ENCODE data around the gene NEURL4. TPM values are rescaled to one million over a fixed set of nuclear protein-coding genes. Genes with fewer than 3 reads are reported as not detected.
"Not testable (repeated sequence)": the region's sequence is repeated elsewhere in the genome, so short reads cannot be mapped to it uniquely, and the experiment has no call there.

Gene NEURL4
- total RNA-seq = 31.9 TPM
- long read RNA-seq, full-length matches to known transcripts = 7 of 59 reads
- long read RNA-seq, partial matches to known transcripts = 40 of 59 reads
- long read RNA-seq, other reads (novel, unspliced or antisense) = 12 of 59 reads

DNA sequence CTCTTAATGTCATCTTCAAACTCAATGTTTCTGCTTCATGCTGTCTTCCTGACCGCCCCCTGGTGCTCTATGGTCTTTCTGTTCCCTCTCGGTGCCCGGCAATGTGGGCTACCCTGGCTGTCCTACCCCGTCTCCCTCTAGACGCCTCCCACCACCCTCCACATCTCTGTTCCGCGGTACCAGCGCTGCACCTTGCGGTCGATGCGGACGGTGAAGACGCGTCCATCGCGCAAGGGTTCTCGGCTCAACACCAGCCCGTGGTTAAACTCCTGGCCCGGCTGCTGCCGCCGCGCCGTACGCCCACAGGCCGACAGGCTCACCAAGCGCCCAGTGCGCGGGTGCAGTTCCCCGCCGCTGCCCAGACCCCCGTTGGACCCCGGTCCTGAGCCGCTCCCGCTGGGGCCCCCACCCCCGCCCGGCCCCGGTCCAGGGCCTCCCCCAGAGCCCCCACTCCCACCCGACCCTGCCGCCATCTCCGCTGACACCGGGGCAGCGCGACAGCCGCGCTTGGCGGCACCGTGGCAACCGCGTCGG is at the start of gene NEURL4:
Gene NEURL4 (minus strand): TSS at position 496 of the 534 bp plus-strand sequence. CDS start 23 bp downstream, at position 473.
- Histone ChIP-seq H3K9me3 (replicated peaks) (no peaks in the 10 kb centered on the region), H3K27me3 (ENCODE audit: low read depth) (peaks cover 6% of the 10 kb centered on the region), H3K36me3 (peaks cover 27% of the 10 kb centered on the region), H3K4me3 (peak within 1 kb of the TSS; percentile 94), H3K27ac (replicated peaks) (peak within 1 kb of the TSS; percentile 94), H3K4me1 (peaks cover 28% of the 10 kb centered on the region)
- DNase-seq = no peak
- no peak for TF ChIP-seq CTCF (IDR thresholded peaks at IDR 0.05; ENCODE audit: borderline replicate concordance)
- intact Hi-C loops (cut with micrococcal nuclease) = no loop called here

DNA sequence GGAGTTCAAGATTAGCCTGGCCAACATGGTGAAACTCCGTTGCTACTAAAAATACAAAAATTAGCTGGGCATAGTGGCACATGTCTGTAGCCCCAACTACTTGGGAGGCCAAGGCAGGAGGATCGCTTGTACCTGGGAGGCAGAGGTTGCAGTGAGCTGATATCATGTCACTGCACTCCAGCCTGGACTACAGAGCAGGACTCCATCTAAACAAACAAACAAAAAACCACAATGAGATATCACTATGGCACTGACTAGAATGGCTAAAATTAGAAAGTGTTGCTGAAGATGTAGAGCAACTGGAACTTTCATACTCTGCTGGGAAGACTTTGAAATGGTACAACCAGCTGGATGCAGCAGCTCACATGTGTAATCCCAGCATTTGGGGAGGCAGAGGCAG is 45.2 kb upstream of the NEURL4 start:
- peaks cover 12% of the 10 kb centered on the region for H3K27me3 ChIP-seq (ENCODE audit: low read depth)
- H3K9me3 ChIP-seq (replicated peaks) = no peaks in the 10 kb centered on the region
- no peak overlapping the region for H3K27ac ChIP-seq (replicated peaks)
- no peaks in the 10 kb centered on the region for H3K36me3 ChIP-seq
- no peak for TF ChIP-seq CTCF (IDR thresholded peaks at IDR 0.05; ENCODE audit: borderline replicate concordance)
- H3K4me1 ChIP-seq = no peaks in the 10 kb centered on the region
- no peak overlapping the region for H3K4me3 ChIP-seq
- intact Hi-C loops (cut with micrococcal nuclease) = no loop called here
- no peak for DNase-seq

- Histone ChIP-seq H3K4me3 (no peak overlapping the region), H3K36me3 (no peaks in the 10 kb centered on the region), H3K9me3 (replicated peaks) (no peaks in the 10 kb centered on the region), H3K27me3 (ENCODE audit: low read depth) (peaks cover 21% of the 10 kb centered on the region), H3K27ac (replicated peaks) (no peak overlapping the region), H3K4me1 (no peaks in the 10 kb centered on the region)
- intact Hi-C loops (cut with micrococcal nuclease) = no loop called here
- TF ChIP-seq CTCF (IDR thresholded peaks at IDR 0.05; ENCODE audit: borderline replicate concordance) = no peak
- no peak for DNase-seq
Observed at GRCh38 chr17:7370853-7371252, 41.7 kb upstream of the NEURL4 start.

DNA sequence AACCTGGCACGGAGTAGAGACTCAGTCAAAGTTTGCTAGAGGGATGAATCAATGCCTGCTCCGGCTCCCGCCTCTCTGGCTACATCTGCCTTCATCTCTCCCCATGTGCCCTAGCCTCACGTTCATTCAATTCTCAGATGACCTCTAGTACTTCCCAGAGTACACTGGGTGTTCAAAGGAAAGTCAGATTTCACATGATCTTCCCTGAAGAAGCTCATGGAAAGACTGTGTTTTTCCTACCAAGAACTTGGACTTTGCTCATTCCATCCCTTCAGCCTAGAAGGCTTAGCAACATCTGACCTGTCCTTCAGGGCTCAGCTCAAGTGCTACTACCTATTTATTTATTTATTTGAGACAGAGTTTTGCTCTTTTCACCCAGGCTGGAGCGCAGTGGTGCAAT is 40.7 kb upstream of the NEURL4 start:
- Histone ChIP-seq H3K4me3 (no peak overlapping the region), H3K36me3 (no peaks in the 10 kb centered on the region), H3K9me3 (replicated peaks) (no peaks in the 10 kb centered on the region), H3K27me3 (ENCODE audit: low read depth) (peaks cover 21% of the 10 kb centered on the region), H3K4me1 (no peaks in the 10 kb centered on the region), H3K27ac (replicated peaks) (no peak overlapping the region)
- DNase-seq = no peak
- intact Hi-C loops (cut with micrococcal nuclease) = no loop called here
- TF ChIP-seq CTCF (IDR thresholded peaks at IDR 0.05; ENCODE audit: borderline replicate concordance) = no peak

- H3K9me3 ChIP-seq (replicated peaks); H3K4me1 ChIP-seq; H3K27ac ChIP-seq (replicated peaks); H3K4me3 ChIP-seq; intact Hi-C loops (cut with micrococcal nuclease); H3K36me3 ChIP-seq; DNase-seq: not testable (repeated sequence)
- peaks cover 21% of the 10 kb centered on the region for H3K27me3 ChIP-seq (ENCODE audit: low read depth)
Observed at GRCh38 chr17:7368599-7368994, 39.5 kb upstream of the NEURL4 start.

DNA sequence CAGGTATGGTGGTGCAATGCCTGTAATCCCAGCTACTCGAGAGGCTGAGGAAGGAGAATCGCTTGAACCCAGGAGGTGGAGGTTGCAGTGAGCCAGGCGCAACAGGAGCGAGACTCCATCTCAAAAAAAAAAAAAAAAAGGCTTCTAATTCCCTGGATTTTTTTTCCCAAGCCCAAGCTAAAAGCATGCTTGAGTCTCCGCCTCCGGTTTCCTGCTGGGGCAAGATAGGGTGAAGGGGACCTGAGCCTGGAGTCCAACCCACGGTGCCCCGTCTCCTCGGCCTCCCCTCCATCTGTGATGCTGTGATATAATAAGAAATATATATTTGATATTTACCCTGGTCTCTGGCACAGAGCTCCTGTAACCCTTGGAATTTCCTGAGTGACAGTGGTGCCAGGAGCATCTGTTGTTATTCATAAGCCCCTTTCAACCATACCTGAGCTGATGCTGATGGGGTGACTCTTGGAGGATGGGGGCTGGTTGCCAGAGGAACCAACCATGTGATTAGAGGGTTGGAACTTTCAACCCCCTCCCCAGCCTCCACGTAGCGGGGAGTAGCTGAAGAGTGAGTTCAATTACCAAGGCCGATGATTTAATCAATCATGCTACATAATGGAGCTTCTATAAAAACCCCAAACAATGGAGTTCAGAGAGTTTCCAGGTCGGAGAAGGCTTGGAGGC is 38.9 kb upstream of the NEURL4 start:
- H3K4me1 ChIP-seq = no peaks in the 10 kb centered on the region
- no peaks in the 10 kb centered on the region for H3K9me3 ChIP-seq (replicated peaks)
- peaks cover 21% of the 10 kb centered on the region for H3K27me3 ChIP-seq (ENCODE audit: low read depth)
- H3K36me3 ChIP-seq = no peaks in the 10 kb centered on the region
- H3K27ac ChIP-seq (replicated peaks) = no peak overlapping the region
- intact Hi-C loops (cut with micrococcal nuclease) = no loop called here
- no peak for TF ChIP-seq CTCF (IDR thresholded peaks at IDR 0.05; ENCODE audit: borderline replicate concordance)
- no peak for DNase-seq
- no peak overlapping the region for H3K4me3 ChIP-seq
